NCI-H1092 (cell line): ENCODE results near the gene STX2.
A peak's percentile ranks its signal among the peaks of the same experiment; 100 is the strongest.
"Not testable (repeated sequence)": the region's sequence is repeated elsewhere in the genome, so short reads cannot be mapped to it uniquely, and the experiment has no call there.

Source experiments
- DNase-seq: peaks from one replicate; lab custom pipeline; 2025; lab: John Stamatoyannopoulos, UW

STX2 gene

GRCh38 chr12:130838951-130839769 lies at the start of gene STX2:
Gene STX2, minus strand, starts transcription at chr12:130839250. Its CDS starts 151 bp downstream, at chr12:130839099.
- peak; percentile 71 for DNase-seq

GRCh38 chr12:130887190-130887589 lies 48.1 kb upstream of the STX2 start:
- DNase-seq, result not testable (repeated sequence)

- DNase-seq, result no peak
These were observed 42.5 kb upstream of the STX2 start for GRCh38 chr12:130881548-130881947.

- DNase-seq, result no peak
These were observed 42.0 kb upstream of the STX2 start for GRCh38 chr12:130881046-130881445.

GRCh38 chr12:130880411-130880885 lies 41.4 kb upstream of the STX2 start:
- no peak for DNase-seq

DNA sequence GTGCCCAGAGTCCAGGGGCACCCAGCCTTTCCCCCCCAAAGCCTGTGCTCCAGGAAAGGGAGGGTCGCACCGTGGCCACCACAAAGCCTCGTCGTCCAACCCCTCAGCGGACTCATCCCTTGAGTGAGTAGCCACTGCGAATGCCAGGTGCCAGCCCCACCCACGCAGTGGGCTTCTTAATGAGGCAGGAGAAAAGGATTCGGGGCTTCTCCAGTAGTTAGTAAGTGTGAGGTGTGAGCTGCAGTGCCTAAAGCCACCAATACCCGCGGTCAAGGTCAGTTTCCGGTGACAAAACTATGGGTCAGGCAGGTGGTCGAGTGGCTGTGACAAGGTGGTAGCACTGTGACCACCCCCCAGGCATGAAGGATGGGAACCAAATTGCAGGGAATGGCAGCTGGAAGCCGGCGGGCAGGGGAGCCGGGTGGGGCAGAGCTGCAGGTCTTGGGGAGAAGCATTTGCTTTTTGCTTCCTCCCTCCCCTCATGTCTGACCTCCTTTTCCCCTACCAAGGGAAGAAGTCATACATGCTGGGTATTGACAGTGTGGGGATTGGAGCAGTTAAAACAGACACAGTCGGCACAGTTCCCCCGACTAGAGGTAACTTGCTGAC lies 40.8 kb upstream of the STX2 start:
- DNase-seq, result no peak

- DNase-seq, result no peak
These were observed 40.2 kb upstream of the STX2 start for GRCh38 chr12:130879212-130879686.

- DNase-seq, result no peak
These were observed 39.4 kb upstream of the STX2 start for GRCh38 chr12:130878193-130879185.

- no peak for DNase-seq
These were observed 38.3 kb upstream of the STX2 start for GRCh38 chr12:130877333-130877732.

DNA sequence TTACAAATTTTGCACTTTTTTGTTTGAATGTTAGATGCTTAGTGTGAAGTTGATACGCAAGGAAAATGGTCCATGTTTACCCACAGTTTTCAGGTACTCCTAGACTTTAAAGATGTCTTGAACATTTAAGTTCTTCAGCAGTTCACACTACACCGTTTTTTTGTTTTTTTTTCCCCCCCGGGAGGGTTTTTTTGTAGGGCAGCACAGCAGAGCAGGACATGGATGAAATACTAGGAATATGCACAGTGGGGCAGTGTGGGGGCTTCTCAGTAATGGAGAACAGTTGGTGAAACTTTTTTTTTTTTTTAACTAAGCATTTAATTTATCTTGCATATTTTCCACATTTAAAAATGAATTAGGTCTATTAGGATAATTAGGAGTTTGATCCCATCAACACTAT lies 37.7 kb upstream of the STX2 start:
- no peak for DNase-seq

DNA sequence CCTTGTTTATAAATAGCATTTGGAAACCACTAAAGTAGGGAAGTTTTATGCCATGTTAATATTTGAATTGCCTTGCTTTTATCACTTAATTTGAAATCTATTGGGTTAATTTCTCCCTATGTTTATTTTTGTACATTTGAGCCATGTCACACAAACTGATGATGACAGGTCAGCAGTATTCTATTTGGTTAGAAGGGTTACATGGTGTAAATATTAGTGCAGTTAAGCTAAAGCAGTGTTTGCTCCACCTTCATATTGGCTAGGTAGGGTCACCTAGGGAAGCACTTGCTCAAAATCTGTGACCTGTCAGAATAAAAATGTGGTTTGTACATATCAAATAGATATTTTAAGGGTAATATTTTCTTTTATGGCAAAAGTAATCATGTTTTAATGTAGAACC lies 37.2 kb upstream of the STX2 start:
- DNase-seq, result no peak

- not testable (repeated sequence) for DNase-seq
These were observed 36.7 kb upstream of the STX2 start for GRCh38 chr12:130875708-130876107.

DNA sequence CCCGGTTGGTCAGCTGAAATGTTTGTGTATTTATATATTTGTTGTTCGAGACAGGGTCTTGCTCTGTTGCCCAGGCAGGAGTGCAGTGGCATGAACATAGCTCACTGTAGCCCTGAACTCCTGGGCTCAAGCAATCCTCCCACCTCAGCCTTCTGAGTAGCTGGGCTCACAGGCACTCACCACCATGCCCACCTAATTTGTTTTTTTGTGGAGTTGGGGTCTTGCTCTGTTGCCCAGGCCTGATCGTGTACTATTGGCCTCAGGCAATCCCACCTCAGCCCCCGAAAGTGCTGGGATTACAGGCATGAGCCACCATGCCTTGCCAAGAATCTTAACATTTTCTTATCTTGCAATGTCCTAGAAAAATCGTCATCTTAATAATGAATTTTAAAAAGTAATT lies 36.1 kb upstream of the STX2 start:
- DNase-seq, result no peak

GRCh38 chr12:130874696-130875095 lies 35.6 kb upstream of the STX2 start:
- DNase-seq, result no peak

- DNase-seq, result no peak
These were observed 34.8 kb upstream of the STX2 start for GRCh38 chr12:130873825-130874224.

- DNase-seq, result no peak
These were observed 34.2 kb upstream of the STX2 start for GRCh38 chr12:130873106-130873795.

- no peak for DNase-seq
These were observed 33.4 kb upstream of the STX2 start for GRCh38 chr12:130872179-130873096.

- peak; percentile 85 for DNase-seq
These were observed 32.5 kb upstream of the STX2 start, which contains the start of gene RAN for GRCh38 chr12:130871286-130872178. Gene RAN, plus strand, starts transcription at chr12:130872066. Its CDS starts 528 bp downstream, at chr12:130872594.
